Measurements from ENCODE around the gene ATP8B1. TPM values are rescaled to one million over a fixed set of nuclear protein-coding genes. Genes with fewer than 3 reads are reported as not detected.

Gene ATP8B1
- total and polyA plus RNA-seq, 2 donors (not counting 3 experiments of a cell fraction or from before 2014, with no cell fraction given), result 49.3 to 100 TPM

GRCh38 chr18:57812126-57812477 is 9.0 kb upstream of the ATP8B1 start:
- DNase-seq (ENCODE audit: low read depth, low spot score) (no peak), FAIRE-seq (no peak)
- H3K4me2 ChIP-seq (ENCODE audit: insufficient read depth, low read length), result no peak overlapping the region
- dilution Hi-C loops (cut with MboI; ENCODE audit: extremely low pct_ligation_motif_present, low sequenced_read_pairs) (no loop called here), intact Hi-C loops (cut with micrococcal nuclease) (no loop called here)
- no TSS peak for BruUV-seq (replicated peaks)
- no peaks in the 10 kb centered on the region for H3K79me2 ChIP-seq (ENCODE audit: control insufficient read depth, insufficient read depth, low read length)
- TF ChIP-seq GATA2 (IDR thresholded peaks at IDR 0.05; ENCODE audit: insufficient read depth, insufficient read length, low read depth, low read length) (no peak), CTCF (IDR thresholded peaks at IDR 0.05; ENCODE audit: extremely low read depth in 1 of 2, insufficient read depth in 1 of 2, low read depth in 1 of 2, low read length in 2 of 2) (no peak), JUN (IDR thresholded peaks at IDR 0.05; ENCODE audit: borderline replicate concordance, insufficient read depth, insufficient read length, low read depth) (no peak), POLR2AphosphoS5 (IDR thresholded peaks at IDR 0.05; ENCODE audit: insufficient read depth, low read depth, low read length) (no peak)
- no peaks in the 10 kb centered on the region for H3K9me3 ChIP-seq (replicated peaks; ENCODE audit: control insufficient read depth, insufficient read depth, low read length)
- H3K9ac ChIP-seq (replicated peaks; ENCODE audit: extremely low read depth, insufficient read depth, low read length), result no peak overlapping the region
- CTCF ChIA-PET, result no interaction called here
- no peaks in the 10 kb centered on the region for H3K27me3 ChIP-seq (ENCODE audit: control insufficient read depth in 2 of 2, insufficient read depth in 2 of 2, low read length in 2 of 2)
- H3K9me1 ChIP-seq (replicated peaks; ENCODE audit: control insufficient read depth, extremely low read depth, insufficient read depth, low read length), result no peaks in the 10 kb centered on the region
- no peak overlapping the region for H3K4me3 ChIP-seq (replicated peaks in 1 of 3; ENCODE audit: insufficient read depth in 1 of 3, low read depth in 1 of 3, low read length in 3 of 3)
- POLR2A ChIA-PET, result interaction anchor here (1.0 kb wide), 1 partner anchor 26 kb away, joined by 3 read pairs; no protein-coding TSS in a partner anchor
- H4K20me1 ChIP-seq (replicated peaks; ENCODE audit: control insufficient read depth, extremely low read depth, insufficient read depth, low read length), result no peaks in the 10 kb centered on the region
- H3K36me3 ChIP-seq (ENCODE audit: control insufficient read depth in 2 of 2, extremely low read depth in 1 of 2, insufficient read depth in 2 of 2, low read length in 2 of 2), result no peaks in the 10 kb centered on the region
- H3K4me1 ChIP-seq (ENCODE audit: control insufficient read depth, extremely low read depth, insufficient read depth, low read length), result peaks cover 34% of the 10 kb centered on the region
- H3K27ac ChIP-seq (ENCODE audit: insufficient read depth, low read depth, low read length), result no peak overlapping the region
- H2AFZ ChIP-seq (ENCODE audit: low read depth, low read length), result no peak overlapping the region

- ChIA-PET CTCF (no interaction called here), POLR2A (interaction anchor here (1.0 kb wide), 1 partner anchor 26 kb away, joined by 3 read pairs; no protein-coding TSS in a partner anchor)
Measured at GRCh38 chr18:57811477-57812125, 8.5 kb upstream of the ATP8B1 start.

More at GRCh38 chr18:57811477-57812125, 8.5 kb upstream of the ATP8B1 start:
- DNase-seq (ENCODE audit: low read depth, low spot score), result no peak
- H3K36me3 ChIP-seq (ENCODE audit: control insufficient read depth in 2 of 2, extremely low read depth in 1 of 2, insufficient read depth in 2 of 2, low read length in 2 of 2), result no peaks in the 10 kb centered on the region
- no peak overlapping the region for H3K4me3 ChIP-seq (replicated peaks in 1 of 3; ENCODE audit: insufficient read depth in 1 of 3, low read depth in 1 of 3, low read length in 3 of 3)
- dilution Hi-C loops (cut with MboI; ENCODE audit: extremely low pct_ligation_motif_present, low sequenced_read_pairs), result no loop called here
- BruUV-seq (replicated peaks), result no TSS peak
- H4K20me1 ChIP-seq (replicated peaks; ENCODE audit: control insufficient read depth, extremely low read depth, insufficient read depth, low read length), result no peaks in the 10 kb centered on the region
- no peaks in the 10 kb centered on the region for H3K9me3 ChIP-seq (replicated peaks; ENCODE audit: control insufficient read depth, insufficient read depth, low read length)
- no peak overlapping the region for H3K4me2 ChIP-seq (ENCODE audit: insufficient read depth, low read length)
- intact Hi-C loops (cut with micrococcal nuclease), result no loop called here
- H3K9me1 ChIP-seq (replicated peaks; ENCODE audit: control insufficient read depth, extremely low read depth, insufficient read depth, low read length), result no peaks in the 10 kb centered on the region
- no peak overlapping the region for H3K9ac ChIP-seq (replicated peaks; ENCODE audit: extremely low read depth, insufficient read depth, low read length)
- no peak overlapping the region for H2AFZ ChIP-seq (ENCODE audit: low read depth, low read length)
- no peak overlapping the region for H3K27ac ChIP-seq (ENCODE audit: insufficient read depth, low read depth, low read length)
- no peaks in the 10 kb centered on the region for H3K79me2 ChIP-seq (ENCODE audit: control insufficient read depth, insufficient read depth, low read length)
- H3K27me3 ChIP-seq (ENCODE audit: control insufficient read depth in 2 of 2, insufficient read depth in 2 of 2, low read length in 2 of 2), result no peaks in the 10 kb centered on the region
- no peak for TF ChIP-seq POLR2A (IDR thresholded peaks at IDR 0.05; ENCODE audit: low read depth, low read length)
- peak; percentile 13 for TF ChIP-seq JUN (IDR thresholded peaks at IDR 0.05; ENCODE audit: borderline replicate concordance, insufficient read depth, insufficient read length, low read depth)
- FAIRE-seq, result no peak
- peaks cover 39% of the 10 kb centered on the region for H3K4me1 ChIP-seq (ENCODE audit: control insufficient read depth, extremely low read depth, insufficient read depth, low read length)

All from endothelial cell of umbilical vein (primary cell).